Midbrain (tissue), 1 donor: Measurements from ENCODE around the gene DMWD.
"Not testable (repeated sequence)": the region's sequence is repeated elsewhere in the genome, so short reads cannot be mapped to it uniquely, and the experiment has no call there.

Source experiments
- DNase-seq: peaks from one replicate; lab custom pipeline; 2025; lab: John Stamatoyannopoulos, UW

Gene DMWD

GRCh38 chr19:45816236-45817009 is 23.8 kb upstream of the DMWD start:
- no peak for DNase-seq

GRCh38 chr19:45815481-45816216 is 23.0 kb upstream of the DMWD start:
- no peak for DNase-seq

GRCh38 chr19:45814851-45815480 is 22.3 kb upstream of the DMWD start, which contains the start of gene RSPH6A:
TSS of gene RSPH6A (minus strand) at chr19:45815308. CDS start at chr19:45815176, 132 bp downstream.
- no peak for DNase-seq

GRCh38 chr19:45814166-45814780 is 21.6 kb upstream of the DMWD start:
- no peak for DNase-seq

GRCh38 chr19:45812297-45812696 is 19.7 kb upstream of the DMWD start:
- no peak for DNase-seq

GRCh38 chr19:45809643-45810159 is 17.1 kb upstream of the DMWD start:
- no peak for DNase-seq

GRCh38 chr19:45805719-45806118 is 13.1 kb upstream of the DMWD start:
- DNase-seq, result no peak

- no peak for DNase-seq
These were observed 12.2 kb upstream of the DMWD start for GRCh38 chr19:45804959-45805230.

GRCh38 chr19:45804140-45804958 is 11.7 kb upstream of the DMWD start:
- DNase-seq, result no peak

- DNase-seq, result no peak
These were observed 9.0 kb upstream of the DMWD start for GRCh38 chr19:45801603-45802175.

GRCh38 chr19:45800070-45800553 is 7.5 kb upstream of the DMWD start:
- no peak for DNase-seq

- DNase-seq, result not testable (repeated sequence)
These were observed 6.9 kb upstream of the DMWD start for GRCh38 chr19:45799541-45799940.

- peak; percentile 60 for DNase-seq
These were observed 6.4 kb upstream of the DMWD start for GRCh38 chr19:45798995-45799517.

- no peak for DNase-seq
These were observed 2.0 kb upstream of the DMWD start for GRCh38 chr19:45794627-45795026.

- no peak for DNase-seq
These were observed 1.2 kb upstream of the DMWD start for GRCh38 chr19:45793876-45794275.

GRCh38 chr19:45793178-45793564 is 526 bp upstream of the DMWD start:
- no peak for DNase-seq

GRCh38 chr19:45791744-45792469 is 738 bp downstream of the DMWD start:
- no peak for DNase-seq

GRCh38 chr19:45790942-45791341 is 1.7 kb downstream of the DMWD start:
- DNase-seq, result peak; percentile 31

GRCh38 chr19:45789035-45789786 is 3.4 kb downstream of the DMWD start:
- DNase-seq, result no peak
